ENCODE measurements around the gene MGMT.

DNA sequence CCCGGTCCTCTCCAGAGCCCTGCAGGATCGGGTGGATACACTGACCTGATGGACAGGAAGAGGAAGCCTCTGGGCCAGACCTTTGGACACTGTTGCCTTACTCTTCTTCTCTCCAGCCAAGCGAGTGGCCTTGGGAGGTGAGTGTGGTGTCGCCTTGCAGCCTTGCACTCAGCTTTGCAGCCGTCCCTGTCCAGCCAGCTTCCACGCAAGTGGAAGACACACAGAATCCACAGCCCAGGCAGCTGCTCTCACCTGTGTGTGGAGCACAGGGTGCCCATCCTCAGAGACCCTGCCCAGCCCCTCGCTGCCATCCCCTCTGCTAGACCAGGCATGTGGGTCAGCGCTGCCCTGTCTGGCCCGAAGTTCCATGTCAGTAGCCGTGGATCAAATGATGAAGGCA is 258.0 kb downstream of the MGMT start:
- TF ChIP-seq POLR2A (IDR thresholded peaks at IDR 0.05) = no peak
- TF ChIP-seq, protein P1, sequence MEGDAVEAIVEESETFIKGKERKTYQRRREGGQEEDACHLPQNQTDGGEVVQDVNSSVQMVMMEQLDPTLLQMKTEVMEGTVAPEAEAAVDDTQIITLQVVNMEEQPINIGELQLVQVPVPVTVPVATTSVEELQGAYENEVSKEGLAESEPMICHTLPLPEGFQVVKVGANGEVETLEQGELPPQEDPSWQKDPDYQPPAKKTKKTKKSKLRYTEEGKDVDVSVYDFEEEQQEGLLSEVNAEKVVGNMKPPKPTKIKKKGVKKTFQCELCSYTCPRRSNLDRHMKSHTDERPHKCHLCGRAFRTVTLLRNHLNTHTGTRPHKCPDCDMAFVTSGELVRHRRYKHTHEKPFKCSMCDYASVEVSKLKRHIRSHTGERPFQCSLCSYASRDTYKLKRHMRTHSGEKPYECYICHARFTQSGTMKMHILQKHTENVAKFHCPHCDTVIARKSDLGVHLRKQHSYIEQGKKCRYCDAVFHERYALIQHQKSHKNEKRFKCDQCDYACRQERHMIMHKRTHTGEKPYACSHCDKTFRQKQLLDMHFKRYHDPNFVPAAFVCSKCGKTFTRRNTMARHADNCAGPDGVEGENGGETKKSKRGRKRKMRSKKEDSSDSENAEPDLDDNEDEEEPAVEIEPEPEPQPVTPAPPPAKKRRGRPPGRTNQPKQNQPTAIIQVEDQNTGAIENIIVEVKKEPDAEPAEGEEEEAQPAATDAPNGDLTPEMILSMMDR (IDR thresholded peaks at IDR 0.05) = no peak
